ENCODE results near the gene WDSUB1. TPM values are rescaled to one million over a fixed set of nuclear protein-coding genes. Genes with fewer than 3 reads are reported as not detected.

WDSUB1 gene
- total RNA-seq, 4 donors from 2014 or later, result 4.3 to 9.3 (median 5.3) TPM

GRCh38 chr2:159267921-159268320, 18.6 kb downstream of the WDSUB1 start:
- no peak for TF ChIP-seq CTCF (IDR thresholded peaks at IDR 0.05)
- DNase-seq (ENCODE audit: low spot score) (no peak), ATAC-seq (ENCODE audit: low FRiP score) (no peak)

GRCh38 chr2:159266554-159266953, 19.9 kb downstream of the WDSUB1 start:
- ATAC-seq (ENCODE audit: low FRiP score) (no peak), DNase-seq (ENCODE audit: low spot score) (no peak)
- no peak for TF ChIP-seq CTCF (IDR thresholded peaks at IDR 0.05)

- DNase-seq (ENCODE audit: low spot score) (no peak), ATAC-seq (ENCODE audit: low FRiP score) (no peak)
- no peak for TF ChIP-seq CTCF (IDR thresholded peaks at IDR 0.05)
Observed at GRCh38 chr2:159265171-159265576, 21.3 kb downstream of the WDSUB1 start.

GRCh38 chr2:159262904-159263303, 23.6 kb downstream of the WDSUB1 start:
- no peak for DNase-seq (ENCODE audit: low spot score)
- no peak for ATAC-seq (ENCODE audit: low FRiP score)
- no peak for TF ChIP-seq CTCF (IDR thresholded peaks at IDR 0.05)

GRCh38 chr2:159262226-159262625, 24.3 kb downstream of the WDSUB1 start:
- no peak for ATAC-seq (ENCODE audit: low FRiP score)
- DNase-seq (ENCODE audit: low spot score), result no peak
- TF ChIP-seq CTCF (IDR thresholded peaks at IDR 0.05), result no peak

GRCh38 chr2:159256159-159256558, 30.3 kb downstream of the WDSUB1 start:
- no peak for ATAC-seq (ENCODE audit: low FRiP score)
- no peak for TF ChIP-seq CTCF (IDR thresholded peaks at IDR 0.05)
- DNase-seq (ENCODE audit: low spot score), result no peak

GRCh38 chr2:159252905-159253304, 33.6 kb downstream of the WDSUB1 start:
- TF ChIP-seq CTCF (IDR thresholded peaks at IDR 0.05), result no peak
- DNase-seq (ENCODE audit: low spot score) (no peak), ATAC-seq (ENCODE audit: low FRiP score) (no peak)
